Kidney (tissue), 14 donors: ENCODE measurements around the gene PDZD2. TPM values are rescaled to one million over a fixed set of nuclear protein-coding genes. Genes with fewer than 3 reads are reported as not detected.
"Not testable (repeated sequence)": the region's sequence is repeated elsewhere in the genome, so short reads cannot be mapped to it uniquely, and the experiment has no call there.

Experiments
- DNase-seq, 5 donors: peaks; one replicate each; pipeline ENCODE4 v3.0.0-alpha.2; 2013 to 2020
- FAIRE-seq: peaks from 2 replicates; lab custom pipeline; 2012; peaks lifted over from hg19 to GRCh38; lab: Jason Lieb, UNC
- H3K27ac ChIP-seq, 2 donors: one replicate each; pipeline ENCODE4 v1.7.0; 2013; ENCODE audit warnings: low read depth in 2 of 2, low read length in 2 of 2, inconsistent platforms in 1 of 2
- H3K27me3 ChIP-seq: one replicate; pipeline ENCODE4 v1.7.1; 2013; ENCODE audit warnings: low read length, inconsistent platforms; ENCODE audit not compliant: control insufficient read depth, insufficient read depth
- H3K36me3 ChIP-seq, 3 donors: one replicate each; pipeline versions ENCODE4 v1.7.0 to v1.7.1; 2013; ENCODE audit warnings: low read length in 3 of 3, control low read depth in 1 of 3, inconsistent platforms in 1 of 3; ENCODE audit not compliant: insufficient read depth in 3 of 3, control insufficient read depth in 2 of 3
- H3K4me1 ChIP-seq, 3 donors: one replicate each; pipeline versions ENCODE4 v1.7.0 to v1.7.1; 2013; ENCODE audit warnings: low read length in 3 of 3, inconsistent platforms in 1 of 3, low read depth in 1 of 3; ENCODE audit not compliant: control insufficient read depth in 2 of 3, insufficient read depth in 2 of 3
- H3K4me3 ChIP-seq, 3 donors: one replicate each; pipeline versions ENCODE4 v1.7.0 to v1.8.1; 2013; ENCODE audit warnings: low read length in 3 of 3, control low read depth in 1 of 3, inconsistent platforms in 1 of 3
- H3K9ac ChIP-seq, 3 donors: one replicate each; pipeline versions ENCODE4 v1.7.0 to v1.7.1; 2013; ENCODE audit warnings: low read length in 3 of 3, control low read depth in 1 of 3, inconsistent platforms in 1 of 3
- H3K9me3 ChIP-seq, 3 donors: one replicate each; pipeline versions ENCODE4 v1.7.0 to v1.7.1; 2013; ENCODE audit warnings: low read length in 3 of 3, control low read depth in 1 of 3, inconsistent platforms in 1 of 3; ENCODE audit not compliant: control insufficient read depth in 2 of 3, insufficient read depth in 1 of 3
- intact Hi-C: fragments of 100-400 bp; cut with DNase I; formaldehyde crosslinking; loops from one replicate; pipeline ENCODE4 v1.11.1; 2022
- polyA plus RNA-seq: library from polyadenylated mRNA; stranded (reverse); fragments of 350-450 nt; fragmentation: Illumina TruSeq; extraction: RNeasy Lipid Tissue Mini Kit (QIAGEN cat#74804); gene quantifications from one replicate; pipeline ENCODE4 v1.2.3, GENCODE V29; 2014; ENCODE audit warnings: low read depth, low replicate concordance; ENCODE audit not compliant: insufficient read depth
- total RNA-seq: library from RNA; stranded (reverse); fragmentation: NEBNext Ultra II Directional; extraction: Animal tissue kit (Norgen Biotek cat#: 25700); gene quantifications from one replicate; pipeline ENCODE4 v1.2.1, GENCODE V29; 2021
- TF ChIP-seq, protein P1 (sequence below): IDR thresholded peaks from 3 replicates; pipeline ENCODE4 v1.5.1; 2012; ENCODE audit warnings: mild to moderate bottlenecking, moderate library complexity, borderline replicate concordance; ENCODE audit not compliant: insufficient read depth; ENCODE audit errors: extremely low read depth
- donor health status: control.
- donor health status: control.
- donor health status: control.
- donor health status: control.
- donor health status: control.
- donor health status: DM: yes; HTN: yes; CAD: no.
- donor health status: Normal renal cell carcinoma (clear cell type).

The PDZD2 gene
- total and polyA plus RNA-seq, 2 donors from 2014 or later: 6.2 to 14.8 TPM

DNA sequence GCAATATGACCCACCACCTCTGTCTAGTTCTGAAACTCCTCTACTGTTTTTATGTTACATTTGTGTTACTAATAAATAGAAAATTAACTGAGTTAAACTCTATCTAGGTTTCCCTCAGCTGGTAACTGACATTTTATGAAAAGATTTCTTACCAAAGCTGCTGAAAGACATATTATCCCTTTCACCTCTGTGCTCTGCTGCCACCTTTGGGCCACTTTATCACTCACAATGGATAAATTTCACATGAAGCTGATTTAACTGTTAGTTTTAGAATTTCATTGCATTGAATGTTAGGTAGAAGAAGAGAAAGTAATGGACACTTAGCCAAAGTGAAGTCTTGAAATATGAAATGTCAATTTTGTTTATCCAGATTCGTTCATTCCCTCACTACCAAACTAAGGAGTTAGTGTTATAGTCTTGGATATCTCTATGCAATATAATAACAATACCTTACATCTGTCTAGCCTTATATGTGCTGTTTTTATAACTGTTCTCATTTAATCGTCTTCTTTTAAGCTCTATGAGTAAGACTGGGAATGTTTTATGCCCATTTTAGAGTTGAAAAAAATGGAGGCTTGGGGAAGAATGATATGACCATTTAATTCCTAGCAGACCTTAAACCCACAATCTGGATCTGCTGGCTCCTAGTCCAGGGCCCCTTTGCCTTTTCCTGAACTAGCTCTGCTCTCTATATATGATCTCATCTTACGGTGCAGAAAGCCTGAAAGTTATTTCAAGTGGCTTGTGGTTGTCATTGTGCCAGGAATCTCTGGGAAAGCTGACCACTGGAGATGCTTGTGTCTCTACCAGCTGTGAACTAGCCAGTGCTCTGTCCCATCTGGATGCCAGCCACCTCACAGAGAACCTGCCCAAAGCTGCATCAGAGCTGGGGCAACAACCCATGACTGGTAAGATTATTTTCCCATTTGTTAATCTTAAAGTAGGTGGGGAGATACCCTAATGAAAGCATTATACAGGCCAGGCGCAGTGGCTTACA is 438.1 kb downstream of the PDZD2 start:
- TF ChIP-seq, protein P1, sequence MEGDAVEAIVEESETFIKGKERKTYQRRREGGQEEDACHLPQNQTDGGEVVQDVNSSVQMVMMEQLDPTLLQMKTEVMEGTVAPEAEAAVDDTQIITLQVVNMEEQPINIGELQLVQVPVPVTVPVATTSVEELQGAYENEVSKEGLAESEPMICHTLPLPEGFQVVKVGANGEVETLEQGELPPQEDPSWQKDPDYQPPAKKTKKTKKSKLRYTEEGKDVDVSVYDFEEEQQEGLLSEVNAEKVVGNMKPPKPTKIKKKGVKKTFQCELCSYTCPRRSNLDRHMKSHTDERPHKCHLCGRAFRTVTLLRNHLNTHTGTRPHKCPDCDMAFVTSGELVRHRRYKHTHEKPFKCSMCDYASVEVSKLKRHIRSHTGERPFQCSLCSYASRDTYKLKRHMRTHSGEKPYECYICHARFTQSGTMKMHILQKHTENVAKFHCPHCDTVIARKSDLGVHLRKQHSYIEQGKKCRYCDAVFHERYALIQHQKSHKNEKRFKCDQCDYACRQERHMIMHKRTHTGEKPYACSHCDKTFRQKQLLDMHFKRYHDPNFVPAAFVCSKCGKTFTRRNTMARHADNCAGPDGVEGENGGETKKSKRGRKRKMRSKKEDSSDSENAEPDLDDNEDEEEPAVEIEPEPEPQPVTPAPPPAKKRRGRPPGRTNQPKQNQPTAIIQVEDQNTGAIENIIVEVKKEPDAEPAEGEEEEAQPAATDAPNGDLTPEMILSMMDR: peak; percentile 71
- H3K27me3 ChIP-seq: no peaks in the 10 kb centered on the region
- H3K4me1 ChIP-seq: peaks cover 0 to 2% (median 0%) of the 10 kb centered on the region in 3 donors
- H3K9me3 ChIP-seq: no peaks in the 10 kb centered on the region
- peak in 3 of 5 donors; percentile 55 to 83 (median 79) for DNase-seq
- H3K9ac ChIP-seq: no peak overlapping the region
- no peak overlapping the region for H3K4me3 ChIP-seq
- no peak overlapping the region for H3K27ac ChIP-seq
- intact Hi-C loops: loop anchor here (10.0 kb wide), 1 partner anchor 252 kb away; no protein-coding TSS in a partner anchor
- FAIRE-seq: peak; percentile 46
- H3K36me3 ChIP-seq: peaks cover 0 to 7% (median 2%) of the 10 kb centered on the region in 3 donors

DNA sequence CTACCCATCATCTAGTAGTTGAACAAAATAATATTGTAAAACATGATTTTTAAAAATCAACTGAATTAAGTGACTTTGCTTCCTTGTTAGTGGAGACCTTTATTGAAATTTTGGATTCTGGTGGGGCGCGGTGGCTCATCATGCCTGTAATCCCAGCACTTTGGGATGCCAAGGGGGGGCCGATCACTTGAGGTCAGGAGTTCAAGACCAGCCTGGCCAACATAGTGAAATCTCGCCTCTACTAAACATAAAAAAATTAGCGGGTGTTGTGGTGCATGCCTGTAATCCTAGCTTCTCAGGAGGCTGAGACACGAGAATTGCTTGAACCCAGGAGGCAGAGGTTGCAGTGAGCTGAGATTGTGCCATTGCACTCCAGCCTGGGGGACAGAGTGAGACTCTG is 439.9 kb downstream of the PDZD2 start:
- intact Hi-C loops: loop anchor here (10.0 kb wide), 1 partner anchor 254 kb away; no protein-coding TSS in a partner anchor
- not testable (repeated sequence) for H3K9ac ChIP-seq, H3K4me1 ChIP-seq, H3K27me3 ChIP-seq, H3K9me3 ChIP-seq, DNase-seq, H3K4me3 ChIP-seq, H3K27ac ChIP-seq, H3K36me3 ChIP-seq, FAIRE-seq

DNA sequence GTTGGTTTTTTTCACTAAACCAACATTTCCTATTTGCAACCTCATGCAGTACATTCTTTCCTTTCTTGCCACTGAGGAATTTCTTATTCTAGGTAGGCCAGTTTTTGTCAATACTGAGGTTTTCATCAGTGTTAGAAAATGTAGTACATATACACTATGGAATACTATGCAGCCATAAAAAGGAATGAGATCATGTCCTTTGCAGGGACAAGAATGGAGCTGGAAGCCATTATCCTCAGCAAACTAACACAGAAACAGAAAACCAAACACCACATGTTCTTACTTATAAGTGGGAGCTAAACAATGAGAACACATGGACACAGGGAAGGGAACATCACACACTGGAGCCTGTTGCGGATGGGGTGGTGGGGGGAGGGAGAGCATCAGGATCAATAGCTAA is 441.6 kb downstream of the PDZD2 start:
- DNase-seq, H3K36me3 ChIP-seq, H3K9me3 ChIP-seq, H3K9ac ChIP-seq, H3K27me3 ChIP-seq, H3K4me1 ChIP-seq, H3K27ac ChIP-seq, H3K4me3 ChIP-seq, intact Hi-C loops, FAIRE-seq: not testable (repeated sequence)

DNA sequence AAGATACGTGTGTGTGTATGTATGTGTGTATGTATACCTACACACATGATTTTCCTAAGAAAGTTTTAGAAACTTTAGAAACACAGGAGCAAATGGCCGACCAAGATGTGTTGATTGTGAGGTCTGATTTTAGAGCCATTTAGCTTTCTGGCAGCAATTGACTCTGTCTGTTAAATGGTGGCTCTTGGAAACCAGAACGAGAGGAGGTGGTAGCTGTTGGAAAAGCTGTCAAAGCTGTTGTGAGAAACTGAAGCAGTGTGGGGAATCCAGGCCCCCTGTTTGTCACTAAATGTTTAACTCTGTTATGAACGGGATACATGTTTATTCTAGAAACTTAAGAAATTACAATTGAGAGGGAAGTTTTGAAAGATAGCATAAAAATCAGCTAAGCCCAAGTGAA is 443.8 kb downstream of the PDZD2 start:
- H3K4me1 ChIP-seq: no peaks in the 10 kb centered on the region
- H3K27me3 ChIP-seq: no peaks in the 10 kb centered on the region
- TF ChIP-seq, protein P1: no peak
- H3K27ac ChIP-seq: no peak overlapping the region
- intact Hi-C loops: no loop called here
- H3K36me3 ChIP-seq: peaks cover 0 to 5% (median 0%) of the 10 kb centered on the region in 3 donors
- no peak for FAIRE-seq
- no peak for DNase-seq
- H3K9ac ChIP-seq: no peak overlapping the region
- no peak overlapping the region for H3K4me3 ChIP-seq
- no peaks in the 10 kb centered on the region for H3K9me3 ChIP-seq
